Pulmonary artery endothelial cell (primary cell): ENCODE data around the gene NIFK. TPM values are rescaled to one million over a fixed set of nuclear protein-coding genes. Genes with fewer than 3 reads are reported as not detected.

Experiments used
- DNase-seq: peaks from one replicate; pipeline ENCODE4 v3.0.0-alpha.2; 2011; ENCODE audit warnings: low read depth, low spot score
- total RNA-seq: library from RNA; depleted of rRNA; stranded (reverse); fragments of >200 nt; gene quantifications from 2 replicates; pipeline ENCODE4 v1.2.3, GENCODE V29; 2014

The NIFK gene
- total RNA-seq: 50.4 and 54.0 TPM in 2 replicates

DNA sequence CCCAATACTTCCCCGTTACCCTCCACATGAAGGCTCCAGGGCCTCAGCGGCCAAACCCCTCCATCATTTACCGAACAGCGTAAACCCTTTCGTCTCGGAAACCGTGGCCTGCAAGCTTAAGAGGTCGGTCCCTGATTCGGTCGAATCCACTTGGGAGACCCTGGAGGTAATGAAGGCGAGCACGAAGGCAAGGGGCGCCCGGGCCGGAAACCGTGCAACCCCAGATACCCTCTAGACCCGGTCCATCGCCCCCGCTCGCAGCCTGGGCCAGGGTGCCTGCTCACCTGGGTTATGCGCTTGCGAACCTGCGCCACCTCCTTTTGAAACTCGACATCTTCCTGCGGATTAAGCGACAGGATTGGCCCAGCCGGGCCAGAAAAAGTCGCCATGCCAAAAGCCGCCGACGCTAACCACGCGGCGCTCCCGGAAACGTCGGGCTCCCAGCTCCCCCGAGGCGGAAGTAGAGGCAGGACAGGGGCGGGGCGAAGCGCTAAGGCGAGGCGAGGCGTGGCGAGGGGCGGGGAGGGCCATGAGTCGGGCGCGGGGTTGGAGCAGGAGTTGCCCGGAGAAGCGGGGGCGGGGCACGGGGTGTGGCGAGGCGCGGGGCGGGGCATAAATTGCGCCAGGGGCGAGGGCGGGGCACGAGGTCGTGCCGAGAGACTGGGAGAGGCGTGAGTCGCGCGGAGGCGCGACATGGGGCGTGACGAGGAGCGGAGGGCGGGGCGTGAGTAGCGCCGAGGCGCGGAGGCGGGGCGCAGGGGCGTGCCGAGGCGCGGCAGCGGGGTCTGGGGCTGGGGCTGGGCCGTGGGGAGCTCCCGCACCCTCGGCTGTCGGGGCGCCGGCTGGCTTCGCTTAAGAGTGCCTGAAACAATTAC is at the start of gene NIFK:
Gene NIFK (minus strand): TSS at position 414 of the 875 bp plus-strand sequence. CDS start 25 bp downstream, at position 389.
- DNase-seq: peak; percentile 91

DNA sequence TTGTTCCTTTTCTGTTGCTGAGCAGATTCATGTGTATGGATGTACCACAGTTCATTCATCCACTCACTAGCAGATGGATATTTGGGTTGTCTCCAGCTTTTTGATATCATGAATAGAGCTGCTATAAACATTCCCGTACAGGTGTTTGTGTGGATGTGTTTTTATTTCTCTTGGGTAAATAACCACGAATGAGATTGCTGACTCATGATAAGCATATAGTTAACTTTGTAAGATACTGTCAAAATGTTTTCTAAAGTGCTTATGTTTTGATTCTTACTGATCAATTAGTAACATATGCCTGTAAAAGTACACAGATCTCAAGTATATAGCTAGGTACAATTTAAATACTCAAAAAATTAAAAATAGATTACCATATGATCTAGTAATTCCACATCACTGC is 46.5 kb upstream of the NIFK start:
- DNase-seq: no peak

DNA sequence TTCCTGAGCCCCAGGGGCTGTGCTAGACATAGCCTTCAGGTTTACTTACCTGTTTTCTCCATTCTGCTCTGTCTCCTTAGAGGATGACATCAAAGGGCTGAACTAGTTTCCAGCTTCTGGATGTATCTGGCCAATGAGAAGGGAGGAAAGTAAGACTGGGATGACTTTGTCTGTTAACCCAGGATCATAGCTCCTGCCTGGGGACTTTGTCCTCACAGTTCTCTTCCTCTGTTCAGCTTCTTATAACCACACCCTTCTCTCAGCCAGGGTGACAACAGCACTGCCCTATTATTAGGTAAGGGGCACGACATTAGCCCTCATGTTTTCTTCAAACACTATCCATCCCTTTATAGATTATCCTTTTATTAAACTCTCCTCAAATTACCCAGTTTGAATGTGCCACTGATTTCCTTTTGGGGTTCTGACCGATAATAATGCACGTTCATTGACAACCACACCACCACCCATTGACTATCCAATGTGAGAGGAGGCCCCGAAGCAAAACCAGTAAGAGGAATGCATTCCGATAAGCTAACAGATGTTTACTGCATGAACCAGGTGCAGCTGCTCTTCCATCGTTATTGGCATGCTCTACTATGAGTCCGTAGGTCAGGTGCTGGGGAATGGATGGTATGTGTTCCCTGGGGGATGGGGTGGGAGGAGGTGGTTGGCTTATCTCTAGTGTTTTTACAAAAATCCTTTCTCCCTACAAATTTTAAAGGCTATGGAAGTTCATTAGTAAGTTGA is 42.2 kb upstream of the NIFK start:
- DNase-seq: no peak

DNA sequence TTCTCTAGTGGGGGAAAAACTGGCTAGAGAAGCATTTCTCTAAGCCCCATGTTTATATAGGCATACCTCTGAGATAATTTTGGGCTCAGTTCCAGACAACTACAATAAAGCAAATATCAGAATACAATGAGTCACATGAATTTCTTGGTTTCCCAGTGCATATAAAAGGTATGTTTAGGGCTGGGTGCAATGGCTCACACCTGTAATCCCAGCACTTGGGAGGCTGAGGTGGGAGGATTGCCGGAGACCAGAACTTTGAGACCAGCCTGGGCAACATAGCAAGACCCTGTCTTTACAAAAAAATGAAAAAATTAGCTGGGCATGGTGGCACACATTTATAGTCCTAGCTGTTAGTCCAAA is 41.0 kb upstream of the NIFK start:
- DNase-seq: no peak

DNA sequence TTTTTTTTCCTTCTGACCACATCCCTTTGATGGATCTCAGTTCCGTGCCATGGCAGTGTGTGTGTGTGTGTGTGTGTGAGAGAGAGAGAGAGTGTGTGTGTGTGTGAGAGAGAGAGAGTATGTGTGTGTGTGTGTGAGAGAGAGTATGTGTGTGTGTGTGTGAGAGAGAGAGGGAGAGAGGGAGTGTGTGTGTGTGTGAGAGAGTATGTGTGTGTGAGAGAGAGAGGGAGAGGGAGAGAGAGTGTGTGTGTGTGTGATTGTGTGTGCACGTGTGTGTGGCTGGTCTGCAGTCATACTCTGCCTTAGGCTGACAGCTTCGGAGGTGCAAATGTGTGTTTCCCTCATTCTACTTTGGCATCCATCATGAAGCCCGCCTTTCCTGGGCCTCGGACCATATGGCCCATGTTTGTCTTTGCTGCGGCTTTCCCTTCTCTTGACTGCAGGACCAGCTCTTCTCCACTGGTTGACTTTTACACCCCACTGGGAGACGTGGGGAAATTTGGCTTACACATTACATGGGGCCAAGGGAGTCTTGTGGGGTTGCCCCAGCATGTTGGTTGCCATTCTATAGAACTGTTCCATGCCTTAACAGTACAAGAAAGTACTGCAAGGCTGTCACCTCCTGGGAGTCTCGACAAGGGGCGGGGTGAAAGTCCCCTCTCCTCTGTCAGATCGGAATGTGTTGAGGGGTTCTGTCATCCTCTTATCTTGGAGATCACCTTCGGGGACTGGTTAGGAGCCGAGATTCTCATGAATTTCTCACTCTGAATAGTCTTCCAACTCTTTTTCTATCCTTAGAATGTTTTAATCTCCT is 40.4 kb upstream of the NIFK start:
- DNase-seq: no peak

DNA sequence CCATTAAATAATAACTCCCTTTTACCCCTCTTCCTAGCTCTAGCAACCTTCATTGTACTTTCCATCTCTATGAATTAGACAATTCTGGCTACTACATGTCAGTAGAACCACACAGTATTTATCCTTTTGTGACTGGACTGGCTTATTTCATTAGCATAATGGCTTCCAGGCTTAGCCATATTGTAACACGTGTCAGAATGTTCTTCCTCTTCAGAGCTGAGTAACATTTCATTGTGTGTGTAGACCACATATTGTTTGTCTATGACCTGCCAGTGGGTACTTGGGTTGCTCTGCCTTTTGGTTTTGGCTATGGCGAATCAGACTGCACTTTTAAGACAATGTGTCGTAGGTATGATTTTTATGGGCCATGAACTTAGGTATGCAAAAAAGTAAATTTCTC is 39.7 kb upstream of the NIFK start:
- no peak for DNase-seq

DNA sequence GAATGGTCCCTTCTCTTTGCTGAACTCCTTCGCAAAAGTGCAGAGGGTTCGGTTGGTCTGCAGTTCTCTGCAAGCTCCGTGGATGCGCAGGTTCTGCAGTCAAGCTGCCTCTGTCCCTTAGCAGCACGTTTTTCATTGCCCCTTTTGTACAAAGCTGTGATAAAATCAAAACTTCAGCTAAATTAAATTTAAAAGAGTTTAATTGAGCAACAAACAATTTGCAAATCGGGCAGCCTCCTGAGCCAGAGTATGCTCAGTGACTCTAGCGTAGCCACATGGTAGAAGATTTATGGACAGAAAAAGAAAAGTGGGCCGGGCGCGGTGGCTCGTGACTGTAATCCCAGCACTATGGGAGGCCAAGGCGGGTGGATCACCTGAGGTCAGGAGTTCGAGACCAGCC is 37.6 kb upstream of the NIFK start:
- no peak for DNase-seq

DNA sequence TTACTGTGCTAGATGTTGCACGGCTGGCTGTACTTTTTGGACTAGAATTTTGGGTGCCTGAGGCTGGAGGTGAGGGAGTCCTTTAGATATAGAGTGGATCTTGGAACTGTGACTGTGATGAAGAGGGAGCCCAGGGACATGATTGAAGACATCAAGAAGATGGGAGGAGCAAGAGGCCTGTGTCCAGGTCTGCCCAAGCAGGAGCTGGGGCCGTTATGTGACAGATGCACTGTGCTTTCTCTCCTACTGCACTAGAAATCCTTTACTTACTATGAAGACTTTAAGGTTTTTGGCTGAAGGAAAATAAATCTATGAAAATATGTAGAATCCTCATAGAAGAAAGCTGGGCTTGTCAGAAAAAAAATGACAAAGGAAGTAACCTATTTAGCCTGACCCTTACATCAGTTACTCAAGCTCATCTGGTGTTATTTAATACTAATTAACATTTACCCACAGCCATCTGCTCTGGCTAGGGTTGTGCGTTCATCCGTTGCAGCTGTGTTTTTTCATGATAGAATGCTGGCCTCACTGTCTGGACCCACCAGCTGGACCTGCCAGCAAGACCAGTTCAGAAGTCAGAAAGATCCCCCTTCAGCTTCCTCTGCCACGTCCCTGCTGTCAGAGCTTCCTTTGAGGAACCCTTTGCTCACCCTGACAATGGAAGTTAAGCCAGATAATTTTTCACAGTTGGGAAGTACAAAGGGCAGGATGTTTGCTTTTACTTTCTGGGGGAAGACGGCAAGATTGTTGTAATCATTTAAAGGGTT is 35.5 kb upstream of the NIFK start:
- DNase-seq: peak; percentile 37

DNA sequence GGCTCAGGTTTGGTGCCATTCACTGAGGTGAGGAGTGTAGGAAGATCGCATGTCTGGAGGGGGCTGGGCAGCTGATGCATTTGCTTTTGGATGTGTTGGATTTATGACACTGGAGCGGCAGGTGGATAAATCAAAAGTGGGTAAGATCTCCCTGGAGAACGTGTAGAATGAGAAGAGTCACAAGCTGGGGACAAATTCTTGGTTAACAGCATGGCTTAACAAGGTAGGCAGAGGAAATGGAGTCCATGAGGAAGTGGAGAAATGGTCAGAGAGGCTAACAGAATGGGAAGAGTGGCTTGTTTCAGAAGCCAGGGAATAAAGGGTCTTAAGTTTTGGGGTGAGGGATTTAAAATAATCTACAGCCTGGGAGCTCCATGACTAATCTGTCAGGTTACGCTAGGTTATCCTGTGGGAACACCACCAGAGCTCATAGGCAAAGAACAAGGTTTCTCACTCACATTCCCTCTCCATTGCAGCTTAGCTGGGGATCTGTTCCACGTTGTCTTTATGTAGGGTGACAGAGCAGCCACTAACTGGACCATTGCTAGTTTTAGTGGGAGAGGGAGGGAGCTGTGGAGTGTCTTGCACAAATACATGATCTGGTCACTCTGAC is 31.6 kb upstream of the NIFK start:
- no peak for DNase-seq

DNA sequence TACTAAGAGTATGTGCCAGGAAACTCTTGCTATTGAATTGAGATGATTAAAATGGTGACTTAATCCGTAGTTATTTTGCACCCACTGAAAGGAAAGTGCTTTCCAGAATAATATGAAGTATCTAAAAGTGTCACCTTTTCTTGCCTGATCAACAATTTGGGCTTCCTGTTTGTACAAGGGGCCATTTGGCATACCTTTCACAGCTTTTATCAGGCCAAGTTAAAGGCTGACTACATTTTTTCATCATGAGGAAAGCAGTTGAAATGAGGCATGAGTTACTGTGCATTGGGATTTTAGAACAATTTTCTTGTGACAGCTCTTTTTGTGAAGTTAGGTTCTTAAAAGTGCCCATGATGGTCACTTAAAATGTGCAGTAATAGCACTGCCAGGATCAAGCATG is 29.9 kb upstream of the NIFK start:
- no peak for DNase-seq

DNA sequence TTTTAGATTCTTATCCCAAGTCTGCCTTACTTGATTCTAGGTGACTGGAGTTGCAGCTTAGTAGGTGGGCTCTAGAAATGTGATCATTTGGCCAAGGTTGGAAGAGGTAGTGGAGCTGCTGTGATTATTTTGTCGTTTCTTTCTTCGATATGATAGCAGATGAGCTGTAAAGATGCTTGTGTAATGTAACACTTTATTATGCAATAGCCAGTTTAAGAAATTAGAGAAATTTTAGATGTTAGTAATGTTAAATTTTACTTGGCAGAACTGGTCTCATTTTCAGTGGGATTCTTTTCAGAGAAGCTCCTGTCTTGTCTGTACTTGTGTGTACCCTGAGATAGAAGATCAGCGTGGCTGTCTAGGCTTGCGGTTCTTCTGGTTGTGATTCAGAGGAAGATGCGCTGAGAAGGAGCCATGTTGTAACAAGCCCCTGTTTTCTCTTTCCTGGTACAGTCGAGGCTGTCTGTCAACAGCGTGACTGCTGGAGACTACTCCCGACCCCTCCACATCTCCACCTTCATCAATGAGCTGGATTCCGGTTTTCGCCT is 28.1 kb upstream of the NIFK start:
- no peak for DNase-seq

DNA sequence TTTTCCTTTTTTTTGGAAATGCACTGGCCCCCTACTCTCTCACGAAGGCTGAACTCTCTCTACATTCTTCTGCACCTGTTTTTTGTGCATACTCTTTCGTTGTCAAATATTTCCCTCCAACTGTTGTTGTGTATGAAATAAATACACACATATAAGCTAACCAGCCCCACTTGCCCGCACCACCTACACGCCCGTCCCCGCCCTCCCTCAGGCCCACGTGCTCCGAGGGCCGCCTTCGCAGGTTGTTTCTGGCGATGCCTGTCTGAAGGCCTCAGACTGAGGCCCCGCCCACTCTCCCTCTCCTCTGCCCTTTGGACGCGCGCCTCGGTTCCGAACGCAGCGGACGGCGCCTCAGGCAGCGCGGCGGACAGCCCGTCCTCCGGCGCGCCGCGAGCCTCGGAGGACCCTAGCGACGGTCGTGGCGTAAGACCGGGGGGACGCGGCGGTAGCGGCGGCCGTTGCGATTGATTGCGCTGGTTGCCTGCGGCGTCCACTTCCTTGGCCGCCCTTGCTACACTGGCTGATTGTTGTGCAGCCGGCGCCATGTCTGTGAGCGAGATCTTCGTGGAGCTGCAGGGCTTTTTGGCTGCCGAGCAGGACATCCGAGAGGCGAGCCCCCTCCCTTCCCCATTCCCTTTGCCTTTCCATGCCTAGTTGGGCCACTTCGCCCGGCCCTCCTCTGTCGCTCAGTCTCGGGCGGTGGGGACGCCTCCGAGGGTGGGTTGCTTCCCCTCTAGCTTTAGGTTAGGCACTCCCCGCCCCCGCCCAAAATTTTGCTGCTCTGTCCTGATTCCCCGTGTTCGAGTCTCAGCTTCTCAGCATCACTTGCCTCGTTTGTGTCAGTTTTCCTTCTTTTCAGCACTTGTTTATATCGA is 18.8 kb upstream of the NIFK start, which contains the start of gene TSN:
Gene TSN (plus strand): TSS at position 415 of the 875 bp plus-strand sequence. CDS start 129 bp downstream, at position 544.
- DNase-seq: peak; percentile 87

DNA sequence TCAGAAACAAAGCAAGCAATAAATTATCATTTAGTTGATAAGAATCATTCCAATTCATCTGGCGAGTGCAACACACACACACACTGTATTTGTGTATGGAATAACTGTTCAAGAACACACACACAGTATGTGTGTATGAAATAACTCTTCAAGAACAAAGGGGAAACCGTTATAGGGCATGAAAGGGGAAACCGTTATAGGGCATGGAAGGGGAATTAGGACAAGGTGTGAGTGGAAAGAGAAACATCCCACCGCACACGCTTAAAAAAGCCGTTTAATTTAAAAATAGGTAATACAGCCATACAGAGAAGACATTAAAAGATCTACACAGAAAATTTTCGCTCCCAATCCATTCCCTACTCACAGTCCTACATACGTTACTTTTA is 18.2 kb upstream of the NIFK start:
- no peak for DNase-seq

DNA sequence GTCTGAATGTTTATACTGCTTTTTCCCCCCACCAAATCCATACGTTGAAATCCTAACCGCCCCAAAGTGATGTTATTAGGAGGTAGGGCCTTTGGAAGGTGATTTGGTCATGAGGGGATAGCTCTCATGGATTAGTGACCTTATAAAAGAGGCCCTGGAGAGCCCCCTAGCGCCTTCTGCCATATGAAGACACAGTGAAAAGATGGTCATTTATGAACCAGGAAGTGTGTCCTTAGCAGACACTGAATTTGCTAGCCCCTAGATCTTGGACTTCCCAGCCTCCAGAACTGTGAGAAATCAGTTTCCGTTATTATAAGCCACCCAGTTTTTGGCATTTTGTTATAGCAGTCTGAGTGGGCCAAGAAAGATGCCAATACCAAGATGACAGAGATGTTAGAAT is 11.5 kb upstream of the NIFK start:
- DNase-seq: no peak

DNA sequence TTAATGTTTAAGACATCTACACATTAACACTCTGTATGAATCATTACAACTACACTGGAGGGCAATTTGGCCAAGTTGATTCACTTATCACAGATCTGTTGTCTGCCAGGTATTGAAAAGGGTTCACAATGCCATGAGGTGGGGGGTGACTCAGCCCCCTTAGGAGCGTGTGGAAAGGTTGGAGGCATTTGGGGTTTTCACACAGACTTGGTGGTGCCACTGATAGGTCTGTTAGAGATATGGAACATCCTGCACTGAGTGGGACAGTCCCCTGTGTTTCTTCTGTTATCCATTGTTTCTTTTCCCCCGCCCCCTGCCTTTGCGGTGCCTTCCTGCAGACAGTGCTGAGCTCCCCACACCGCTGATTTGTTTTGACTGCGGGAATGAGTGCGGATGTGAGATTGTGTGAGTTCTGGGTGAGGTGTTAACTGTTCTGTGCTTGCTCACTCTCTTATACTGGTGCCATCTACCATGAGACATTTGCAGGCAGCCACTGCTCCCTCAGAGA is 9.4 kb upstream of the NIFK start:
- DNase-seq: no peak

DNA sequence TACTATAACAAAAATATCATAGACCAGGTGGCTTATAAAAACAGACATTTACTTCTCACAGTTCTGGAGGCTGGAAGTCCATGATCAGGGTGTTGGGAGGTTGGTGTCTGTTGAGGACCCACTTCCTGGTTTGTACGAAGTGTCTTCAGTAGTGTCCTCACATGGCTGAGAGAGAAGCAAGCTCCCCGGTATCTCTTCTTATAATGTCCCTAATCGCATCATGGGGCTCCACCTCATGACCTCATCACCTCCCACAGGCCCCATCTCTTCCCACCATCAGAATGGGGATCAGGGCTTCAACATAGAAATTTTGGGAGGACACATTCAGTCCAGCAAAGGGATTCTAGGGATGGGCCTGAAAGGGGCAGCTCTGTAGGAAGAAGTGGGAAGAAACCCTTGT is 4.8 kb upstream of the NIFK start:
- DNase-seq: no peak

DNA sequence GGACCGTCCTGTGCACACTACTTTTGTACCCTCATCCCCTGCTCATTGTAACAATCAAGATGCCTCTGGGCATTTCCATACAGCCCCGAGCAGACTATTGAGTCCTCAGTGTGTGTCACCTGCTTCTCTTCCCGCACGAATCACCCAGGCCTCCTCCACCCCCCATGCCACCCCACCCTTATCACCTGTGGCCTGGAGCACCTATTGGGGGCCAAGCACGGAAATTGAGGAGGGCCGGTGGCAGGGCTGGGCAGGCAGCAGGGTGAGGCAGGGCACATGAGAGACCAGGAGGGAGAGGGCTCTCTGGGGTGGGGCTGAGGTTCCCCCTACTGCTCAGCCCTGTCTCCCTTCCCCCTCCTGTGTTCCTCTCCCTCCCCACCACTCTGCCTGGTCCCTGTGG is 4.3 kb upstream of the NIFK start:
- no peak for DNase-seq

DNA sequence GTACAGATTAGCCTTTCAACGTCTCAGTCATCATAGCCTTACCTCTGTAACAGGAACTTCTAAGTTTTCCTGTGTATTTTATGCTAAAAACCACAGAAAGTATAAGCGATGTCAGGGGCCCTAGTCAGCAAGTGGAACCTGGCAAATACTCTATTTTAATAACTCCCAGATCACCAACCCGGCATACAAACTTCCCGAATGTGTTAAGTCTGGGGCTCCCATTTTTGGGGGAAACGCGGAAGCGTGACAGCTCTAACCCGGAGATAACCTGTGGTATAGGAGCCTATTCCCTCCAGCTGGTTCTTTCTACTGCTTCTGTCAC is 574 bp downstream of the NIFK start:
- no peak for DNase-seq

DNA sequence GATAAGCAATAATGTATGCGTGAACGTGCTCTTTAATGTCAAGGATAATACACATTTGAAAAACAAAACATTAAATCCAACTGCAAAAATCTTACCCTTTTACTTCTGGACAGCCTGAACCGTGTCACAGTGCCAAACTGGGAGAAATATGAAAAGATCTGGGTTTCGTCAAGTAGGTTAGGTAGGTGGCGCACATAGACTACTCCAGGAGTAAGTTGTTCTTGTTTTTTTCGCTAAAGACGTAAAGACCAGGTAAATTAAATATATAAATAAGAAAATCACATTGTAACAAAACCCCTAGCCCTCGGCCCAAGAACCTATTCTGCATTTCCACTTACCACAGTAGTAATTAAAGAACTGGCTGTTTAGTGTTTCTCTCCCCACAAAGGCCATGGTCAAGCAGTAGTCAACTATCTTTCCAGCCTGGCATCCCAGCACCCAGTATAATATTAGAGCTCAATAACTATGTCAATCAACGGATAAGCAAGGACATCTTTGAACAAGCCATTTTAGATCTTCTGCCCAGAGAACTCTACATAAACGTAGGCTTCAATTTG is 1.1 kb downstream of the NIFK start:
- no peak for DNase-seq
